ENCODE measurements around the gene MMP15. TPM values are rescaled to one million over a fixed set of nuclear protein-coding genes. Genes with fewer than 3 reads are reported as not detected.
"Not testable (repeated sequence)": the region's sequence is repeated elsewhere in the genome, so short reads cannot be mapped to it uniquely, and the experiment has no call there.

The MMP15 gene
- total and polyA plus RNA-seq, 2 donors (not counting 3 experiments of a cell fraction or from before 2014, with no cell fraction given), result 12.6 to 16.0 TPM

GRCh38 chr16:58087209-58087913 lies 61.8 kb downstream of the MMP15 start:
- no TSS peak for BruUV-seq (replicated peaks)
- ChIA-PET CTCF (interaction anchor here (1.1 to 2.1 kb wide), 2 partner anchors 10 to 20 kb away, joined by 3 to 10 read pairs; no protein-coding TSS in a partner anchor), POLR2A (no interaction called here)
- H3K27ac ChIP-seq (ENCODE audit: insufficient read depth, low read depth, low read length), result no peak overlapping the region
- no peak overlapping the region for H3K4me3 ChIP-seq (replicated peaks in 1 of 3; ENCODE audit: insufficient read depth in 1 of 3, low read depth in 1 of 3, low read length in 3 of 3)
- DNase-seq (ENCODE audit: low read depth, low spot score) (no peak), FAIRE-seq (no peak)
- H3K79me2 ChIP-seq (ENCODE audit: control insufficient read depth, insufficient read depth, low read length), result no peaks in the 10 kb centered on the region
- H4K20me1 ChIP-seq (replicated peaks; ENCODE audit: control insufficient read depth, extremely low read depth, insufficient read depth, low read length), result no peaks in the 10 kb centered on the region
- dilution Hi-C loops (cut with MboI; ENCODE audit: extremely low pct_ligation_motif_present, low sequenced_read_pairs), result no loop called here
- H3K4me2 ChIP-seq (ENCODE audit: insufficient read depth, low read length), result no peak overlapping the region
- TF ChIP-seq JUN (IDR thresholded peaks at IDR 0.05; ENCODE audit: borderline replicate concordance, insufficient read depth, insufficient read length, low read depth), result no peak
- TF ChIP-seq CTCF (IDR thresholded peaks at IDR 0.05; ENCODE audit: extremely low read depth in 1 of 2, insufficient read depth in 1 of 2, low read depth in 1 of 2, low read length in 2 of 2), result no peak
- H3K9ac ChIP-seq (replicated peaks; ENCODE audit: extremely low read depth, insufficient read depth, low read length), result no peak overlapping the region
- intact Hi-C loops (cut with micrococcal nuclease), result no loop called here
- peaks cover 2% of the 10 kb centered on the region for H3K4me1 ChIP-seq (ENCODE audit: control insufficient read depth, extremely low read depth, insufficient read depth, low read length)
- H3K36me3 ChIP-seq (ENCODE audit: control insufficient read depth in 2 of 2, extremely low read depth in 1 of 2, insufficient read depth in 2 of 2, low read length in 2 of 2), result no peaks in the 10 kb centered on the region
- no peaks in the 10 kb centered on the region for H3K9me3 ChIP-seq (replicated peaks; ENCODE audit: control insufficient read depth, insufficient read depth, low read length)
- H3K27me3 ChIP-seq (ENCODE audit: control insufficient read depth in 2 of 2, insufficient read depth in 2 of 2, low read length in 2 of 2), result no peaks in the 10 kb centered on the region
- no peaks in the 10 kb centered on the region for H3K9me1 ChIP-seq (replicated peaks; ENCODE audit: control insufficient read depth, extremely low read depth, insufficient read depth, low read length)
- no peak overlapping the region for H2AFZ ChIP-seq (ENCODE audit: low read depth, low read length)

DNA sequence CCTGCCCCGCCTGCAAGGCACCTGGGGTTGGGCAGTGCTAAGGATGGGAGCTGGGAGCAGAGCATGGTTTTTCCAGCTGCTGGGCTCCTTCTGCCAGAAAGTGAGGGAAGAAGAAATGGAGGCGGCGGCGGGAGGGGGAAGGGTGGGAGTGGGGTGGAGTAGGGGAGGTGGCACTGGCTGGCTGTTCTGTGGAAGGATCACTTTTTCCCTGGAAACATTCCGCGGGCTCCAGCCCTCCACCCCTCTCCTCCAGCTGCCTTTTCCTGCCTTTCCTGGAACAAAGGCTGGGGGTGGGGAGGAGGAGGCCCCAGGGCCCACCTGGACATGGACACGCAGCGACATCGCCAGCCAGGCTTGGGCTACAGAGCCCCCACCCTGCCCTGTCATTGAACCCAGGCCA lies 62.5 kb downstream of the MMP15 start:
- no peak overlapping the region for H3K9ac ChIP-seq (replicated peaks; ENCODE audit: extremely low read depth, insufficient read depth, low read length)
- no peak overlapping the region for H3K4me3 ChIP-seq (replicated peaks in 1 of 3; ENCODE audit: insufficient read depth in 1 of 3, low read depth in 1 of 3, low read length in 3 of 3)
- DNase-seq (ENCODE audit: low read depth, low spot score) (no peak), FAIRE-seq (no peak)
- dilution Hi-C loops (cut with MboI; ENCODE audit: extremely low pct_ligation_motif_present, low sequenced_read_pairs) (no loop called here), intact Hi-C loops (cut with micrococcal nuclease) (no loop called here)
- no peaks in the 10 kb centered on the region for H3K4me1 ChIP-seq (ENCODE audit: control insufficient read depth, extremely low read depth, insufficient read depth, low read length)
- H3K4me2 ChIP-seq (ENCODE audit: insufficient read depth, low read length), result no peak overlapping the region
- no peaks in the 10 kb centered on the region for H3K79me2 ChIP-seq (ENCODE audit: control insufficient read depth, insufficient read depth, low read length)
- TF ChIP-seq MYC (IDR thresholded peaks at IDR 0.05; ENCODE audit: low read depth, low read length), result no peak
- no peak for TF ChIP-seq CTCF (IDR thresholded peaks at IDR 0.05; ENCODE audit: extremely low read depth in 1 of 2, insufficient read depth in 1 of 2, low read depth in 1 of 2, low read length in 2 of 2)
- TF ChIP-seq, protein P1, sequence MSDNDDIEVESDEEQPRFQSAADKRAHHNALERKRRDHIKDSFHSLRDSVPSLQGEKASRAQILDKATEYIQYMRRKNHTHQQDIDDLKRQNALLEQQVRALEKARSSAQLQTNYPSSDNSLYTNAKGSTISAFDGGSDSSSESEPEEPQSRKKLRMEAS (IDR thresholded peaks at IDR 0.05; ENCODE audit: insufficient read depth, insufficient read length), result no peak
- CTCF ChIA-PET, result interaction anchor here (1.1 to 2.1 kb wide), 2 partner anchors 9 to 19 kb away, joined by 3 to 10 read pairs; no protein-coding TSS in a partner anchor
- H2AFZ ChIP-seq (ENCODE audit: low read depth, low read length), result no peak overlapping the region
- H4K20me1 ChIP-seq (replicated peaks; ENCODE audit: control insufficient read depth, extremely low read depth, insufficient read depth, low read length), result no peaks in the 10 kb centered on the region
- no peaks in the 10 kb centered on the region for H3K27me3 ChIP-seq (ENCODE audit: control insufficient read depth in 2 of 2, insufficient read depth in 2 of 2, low read length in 2 of 2)
- POLR2A ChIA-PET, result no interaction called here
- H3K27ac ChIP-seq (ENCODE audit: insufficient read depth, low read depth, low read length), result no peak overlapping the region
- H3K9me3 ChIP-seq (replicated peaks; ENCODE audit: control insufficient read depth, insufficient read depth, low read length), result no peaks in the 10 kb centered on the region
- no TSS peak for BruUV-seq (replicated peaks)
- no peaks in the 10 kb centered on the region for H3K36me3 ChIP-seq (ENCODE audit: control insufficient read depth in 2 of 2, extremely low read depth in 1 of 2, insufficient read depth in 2 of 2, low read length in 2 of 2)
- no peaks in the 10 kb centered on the region for H3K9me1 ChIP-seq (replicated peaks; ENCODE audit: control insufficient read depth, extremely low read depth, insufficient read depth, low read length)

DNA sequence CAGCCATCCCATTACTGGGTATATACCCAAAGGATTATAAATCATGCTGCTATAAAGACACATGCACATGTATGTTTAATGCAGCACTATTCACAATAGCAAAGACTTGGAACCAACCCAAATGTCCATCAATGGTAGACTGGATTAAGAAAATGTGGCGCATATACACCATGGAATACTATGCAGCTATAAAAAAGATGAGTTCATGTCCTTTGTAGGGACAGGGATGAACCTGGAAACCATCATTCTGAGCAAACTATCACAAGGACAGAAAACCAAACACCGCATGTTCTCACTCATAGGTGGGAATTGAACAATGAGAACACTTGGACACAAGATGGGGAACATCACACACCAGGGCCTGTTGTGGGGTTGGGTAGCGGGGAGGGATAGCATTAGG lies 64.8 kb downstream of the MMP15 start:
- H3K4me1 ChIP-seq (ENCODE audit: control insufficient read depth, extremely low read depth, insufficient read depth, low read length); H2AFZ ChIP-seq (ENCODE audit: low read depth, low read length); H3K36me3 ChIP-seq (ENCODE audit: control insufficient read depth in 2 of 2, extremely low read depth in 1 of 2, insufficient read depth in 2 of 2, low read length in 2 of 2); POLR2A ChIA-PET; H3K27ac ChIP-seq (ENCODE audit: insufficient read depth, low read depth, low read length); FAIRE-seq; DNase-seq (ENCODE audit: low read depth, low spot score); CTCF ChIA-PET; H3K4me3 ChIP-seq (replicated peaks in 1 of 3; ENCODE audit: insufficient read depth in 1 of 3, low read depth in 1 of 3, low read length in 3 of 3); H3K79me2 ChIP-seq (ENCODE audit: control insufficient read depth, insufficient read depth, low read length); H3K27me3 ChIP-seq (ENCODE audit: control insufficient read depth in 2 of 2, insufficient read depth in 2 of 2, low read length in 2 of 2); H3K9me1 ChIP-seq (replicated peaks; ENCODE audit: control insufficient read depth, extremely low read depth, insufficient read depth, low read length); H3K9ac ChIP-seq (replicated peaks; ENCODE audit: extremely low read depth, insufficient read depth, low read length); BruUV-seq (replicated peaks); H4K20me1 ChIP-seq (replicated peaks; ENCODE audit: control insufficient read depth, extremely low read depth, insufficient read depth, low read length); H3K4me2 ChIP-seq (ENCODE audit: insufficient read depth, low read length); H3K9me3 ChIP-seq (replicated peaks; ENCODE audit: control insufficient read depth, insufficient read depth, low read length); intact Hi-C loops (cut with micrococcal nuclease); dilution Hi-C loops (cut with MboI; ENCODE audit: extremely low pct_ligation_motif_present, low sequenced_read_pairs): not testable (repeated sequence)

Measured in endothelial cell of umbilical vein (primary cell).